Smooth muscle cell of the brain vasculature (primary cell): ENCODE data around the gene SMARCA4.
"Not testable (repeated sequence)": the region's sequence is repeated elsewhere in the genome, so short reads cannot be mapped to it uniquely, and the experiment has no call there.

Experiments
- DNase-seq: peaks from one replicate; pipeline ENCODE4 v3.0.0-alpha.2; 2012; ENCODE audit warnings: low read depth, low spot score

The SMARCA4 gene

GRCh38 chr19:11098327-11098726 lies 137.5 kb downstream of the SMARCA4 start:
- no peak for DNase-seq

GRCh38 chr19:11098861-11099260 lies 138.0 kb downstream of the SMARCA4 start:
- no peak for DNase-seq

GRCh38 chr19:11100049-11100448 lies 139.2 kb downstream of the SMARCA4 start:
- DNase-seq: no peak

GRCh38 chr19:11101057-11101456 lies 140.2 kb downstream of the SMARCA4 start:
- DNase-seq: no peak

GRCh38 chr19:11102944-11103343 lies 142.1 kb downstream of the SMARCA4 start:
- no peak for DNase-seq

- DNase-seq: not testable (repeated sequence)
Observed at GRCh38 chr19:11103667-11104066, 142.8 kb downstream of the SMARCA4 start.

- no peak for DNase-seq
Observed at GRCh38 chr19:11105014-11105636, 144.3 kb downstream of the SMARCA4 start.

GRCh38 chr19:11106477-11106876 lies 145.6 kb downstream of the SMARCA4 start:
- DNase-seq: no peak

- DNase-seq: no peak
Observed at GRCh38 chr19:11108746-11109145, 147.9 kb downstream of the SMARCA4 start.

- DNase-seq: no peak
Observed at GRCh38 chr19:11111117-11111770, 150.4 kb downstream of the SMARCA4 start.

- no peak for DNase-seq
Observed at GRCh38 chr19:11111771-11112144, 150.9 kb downstream of the SMARCA4 start.
